Heart left ventricle (tissue), 13 donors: Measurements from ENCODE around the gene ZIC1.

Experiments
- POLR2A ChIP-seq, 2 donors: fragments of 450-650 bp; IDR thresholded peaks; one replicate each; pipeline ENCODE4 v1.6.1; 2017; ENCODE audit warnings: antibody characterized with exemption in 2 of 2, mild to moderate bottlenecking in 2 of 2, moderate library complexity in 2 of 2
- TF ChIP-seq, protein P1 (sequence below), 12 donors: fragments of 200-600 bp; sonication (generic) in 4 of 12; IDR thresholded peaks; one replicate each; pipeline versions ENCODE4 v1.5.0 to v1.8.0; 2018 to 2022; ENCODE audit warnings: antibody characterized with exemption in 12 of 12, mild to moderate bottlenecking in 5 of 12
- donor health status: ischemic (EF 13 %, LVEDD 7.1; RV severe dilation, severe dysfunction).
- donor health status: DM: no; HTN: yes; CAD: no.
- donor health status: DM: no; HTN: no; CAD: no.
- donor health status: ischemic (EF 25% LVEDD 6.9; RV normal size, moderate dysfunction).
- donor health status: ischemic (EF 25% LVEDD 5.7; RV mildly dilated, moderate dysfunction).
- donor health status: ischemic (EF 35%, LVEDD 5.7; RV mildly dilated, moderate dysfunction).
- donor health status: nonischemic (EF 11% LVEDD 7.7; RV severe dilation, severe dysfunction).
- donor health status: DM: yes; HTN: yes; CAD: no.
- donor health status: PGD.
- donor health status: ischemic (EF 29% LVEDD 5.4; RV normal size, mild dysfunction).
- donor health status: nonischemic (EF 23%, LVEDD 6.1; RV moderate dilation, normal function).

- TF ChIP-seq, protein P1, sequence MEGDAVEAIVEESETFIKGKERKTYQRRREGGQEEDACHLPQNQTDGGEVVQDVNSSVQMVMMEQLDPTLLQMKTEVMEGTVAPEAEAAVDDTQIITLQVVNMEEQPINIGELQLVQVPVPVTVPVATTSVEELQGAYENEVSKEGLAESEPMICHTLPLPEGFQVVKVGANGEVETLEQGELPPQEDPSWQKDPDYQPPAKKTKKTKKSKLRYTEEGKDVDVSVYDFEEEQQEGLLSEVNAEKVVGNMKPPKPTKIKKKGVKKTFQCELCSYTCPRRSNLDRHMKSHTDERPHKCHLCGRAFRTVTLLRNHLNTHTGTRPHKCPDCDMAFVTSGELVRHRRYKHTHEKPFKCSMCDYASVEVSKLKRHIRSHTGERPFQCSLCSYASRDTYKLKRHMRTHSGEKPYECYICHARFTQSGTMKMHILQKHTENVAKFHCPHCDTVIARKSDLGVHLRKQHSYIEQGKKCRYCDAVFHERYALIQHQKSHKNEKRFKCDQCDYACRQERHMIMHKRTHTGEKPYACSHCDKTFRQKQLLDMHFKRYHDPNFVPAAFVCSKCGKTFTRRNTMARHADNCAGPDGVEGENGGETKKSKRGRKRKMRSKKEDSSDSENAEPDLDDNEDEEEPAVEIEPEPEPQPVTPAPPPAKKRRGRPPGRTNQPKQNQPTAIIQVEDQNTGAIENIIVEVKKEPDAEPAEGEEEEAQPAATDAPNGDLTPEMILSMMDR (IDR thresholded peaks at IDR 0.05) = no peak
- TF ChIP-seq POLR2A (IDR thresholded peaks at IDR 0.05) = no peak
Observed at GRCh38 chr3:147447224-147447623, 38.1 kb downstream of the ZIC1 start.
